ENCODE results near the gene KRT23. TPM values are rescaled to one million over a fixed set of nuclear protein-coding genes. Genes with fewer than 3 reads are reported as not detected.
A peak's percentile ranks its signal among the peaks of the same experiment; 100 is the strongest.

KRT23 gene
- total and polyA plus RNA-seq, 2 of the 13 experiments (the other 11 are each of a cell fraction or from before 2014, with no cell fraction given): 24.7 to 51.1 TPM

DNA sequence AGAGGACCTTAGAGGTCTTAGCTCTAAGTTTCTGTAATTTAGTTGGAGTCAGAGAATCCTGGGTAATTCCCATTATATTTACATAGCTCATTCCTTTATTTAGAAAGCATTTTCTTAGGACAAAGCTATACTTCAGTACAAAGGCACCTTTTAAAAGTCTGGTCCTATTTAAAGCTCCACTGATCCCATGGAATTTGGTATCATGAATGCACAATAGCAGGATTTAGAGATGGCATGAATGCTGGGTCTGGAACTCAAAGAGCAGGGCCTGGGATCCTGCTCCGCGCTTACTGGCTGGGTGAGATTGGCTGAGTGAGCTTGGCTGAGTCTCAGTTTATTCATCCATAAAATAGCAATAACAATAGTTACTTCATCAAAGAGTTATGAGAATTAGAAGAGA, 4.8 kb downstream of the KRT23 start:
- Histone ChIP-seq H3K9me3 (ENCODE audit: low read length) (no peaks in the 10 kb centered on the region), H4K20me1 (ENCODE audit: insufficient read depth, low read length) (no peaks in the 10 kb centered on the region), H3K9ac (ENCODE audit: insufficient read depth, low read depth, low read length) (no peak overlapping the region), H3K27me3 (ENCODE audit: control insufficient read depth in 1 of 2, insufficient read depth in 2 of 2, low read length in 2 of 2) (no peaks in the 10 kb centered on the region), H3K36me3 (replicated peaks in 1 of 2; ENCODE audit: control insufficient read depth in 1 of 2, insufficient read depth in 2 of 2, low read length in 2 of 2) (no peaks in the 10 kb centered on the region; a peak in 1 of 5 replicates), H2AFZ (ENCODE audit: low read length) (no peak overlapping the region), H3K4me2 (ENCODE audit: low read depth, low read length) (no peak overlapping the region), H3K27ac (ENCODE audit: extremely low read length, insufficient read depth, low read length) (no peak overlapping the region), H3K4me1 (ENCODE audit: insufficient read depth, low read length) (peaks cover 60% of the 10 kb centered on the region), H3K79me2 (ENCODE audit: insufficient read depth, low read length) (peaks cover 3% of the 10 kb centered on the region), H3K4me3 (replicated peaks in 1 of 3; ENCODE audit: insufficient read depth in 1 of 3, low read depth in 2 of 3, low read length in 3 of 3) (no peak overlapping the region)
- DNase-seq (ENCODE audit: low spot score) (peak; percentile 83), ATAC-seq (no peak), FAIRE-seq (no peak)
- TF ChIP-seq SCMH1 (CRISPR knock-in tag; IDR thresholded peaks at IDR 0.05; ENCODE audit: borderline replicate concordance) (no peak), PRPF4 (IDR thresholded peaks at IDR 0.05; ENCODE audit: low read depth, low read length, poor library complexity, severe bottlenecking) (peak; percentile 36), ZNF629 (CRISPR knock-in tag; conservative IDR thresholded peaks at IDR 0.05) (peak; percentile 68; the same call in 1 of the 2 replicates), SPEN (CRISPR knock-in tag; IDR thresholded peaks at IDR 0.05; ENCODE audit: low read depth) (no peak), LCORL (IDR thresholded peaks at IDR 0.05) (no peak), LCORL (CRISPR knock-in tag; IDR thresholded peaks at IDR 0.05) (no peak), SOX13 (IDR thresholded peaks at IDR 0.05) (no peak), SOX13 (CRISPR knock-in tag; conservative IDR thresholded peaks at IDR 0.05 in 1 of 2, IDR thresholded peaks at IDR 0.05 in 1 of 2) (peak in 1 of 2 experiments; percentile 59; a peak in 2 of 4 replicates), GABPB1 (CRISPR knock-in tag; IDR thresholded peaks at IDR 0.05) (no peak), ZNF101 (CRISPR knock-in tag; IDR thresholded peaks at IDR 0.05; ENCODE audit: borderline replicate concordance, low read depth) (no peak), ZFX (CRISPR knock-in tag; IDR thresholded peaks at IDR 0.05; ENCODE audit: low read depth) (no peak), GTF3A (CRISPR knock-in tag; conservative IDR thresholded peaks at IDR 0.05) (no peak), MIER3 (CRISPR knock-in tag; IDR thresholded peaks at IDR 0.05; ENCODE audit: borderline replicate concordance) (no peak), SOX5 (CRISPR knock-in tag; IDR thresholded peaks at IDR 0.05; ENCODE audit: borderline replicate concordance) (peak; percentile 11; the same call in 1 of the 2 replicates), MATR3 (CRISPR knock-in tag; IDR thresholded peaks at IDR 0.05) (no peak)
- TF ChIP-seq, protein P1, sequence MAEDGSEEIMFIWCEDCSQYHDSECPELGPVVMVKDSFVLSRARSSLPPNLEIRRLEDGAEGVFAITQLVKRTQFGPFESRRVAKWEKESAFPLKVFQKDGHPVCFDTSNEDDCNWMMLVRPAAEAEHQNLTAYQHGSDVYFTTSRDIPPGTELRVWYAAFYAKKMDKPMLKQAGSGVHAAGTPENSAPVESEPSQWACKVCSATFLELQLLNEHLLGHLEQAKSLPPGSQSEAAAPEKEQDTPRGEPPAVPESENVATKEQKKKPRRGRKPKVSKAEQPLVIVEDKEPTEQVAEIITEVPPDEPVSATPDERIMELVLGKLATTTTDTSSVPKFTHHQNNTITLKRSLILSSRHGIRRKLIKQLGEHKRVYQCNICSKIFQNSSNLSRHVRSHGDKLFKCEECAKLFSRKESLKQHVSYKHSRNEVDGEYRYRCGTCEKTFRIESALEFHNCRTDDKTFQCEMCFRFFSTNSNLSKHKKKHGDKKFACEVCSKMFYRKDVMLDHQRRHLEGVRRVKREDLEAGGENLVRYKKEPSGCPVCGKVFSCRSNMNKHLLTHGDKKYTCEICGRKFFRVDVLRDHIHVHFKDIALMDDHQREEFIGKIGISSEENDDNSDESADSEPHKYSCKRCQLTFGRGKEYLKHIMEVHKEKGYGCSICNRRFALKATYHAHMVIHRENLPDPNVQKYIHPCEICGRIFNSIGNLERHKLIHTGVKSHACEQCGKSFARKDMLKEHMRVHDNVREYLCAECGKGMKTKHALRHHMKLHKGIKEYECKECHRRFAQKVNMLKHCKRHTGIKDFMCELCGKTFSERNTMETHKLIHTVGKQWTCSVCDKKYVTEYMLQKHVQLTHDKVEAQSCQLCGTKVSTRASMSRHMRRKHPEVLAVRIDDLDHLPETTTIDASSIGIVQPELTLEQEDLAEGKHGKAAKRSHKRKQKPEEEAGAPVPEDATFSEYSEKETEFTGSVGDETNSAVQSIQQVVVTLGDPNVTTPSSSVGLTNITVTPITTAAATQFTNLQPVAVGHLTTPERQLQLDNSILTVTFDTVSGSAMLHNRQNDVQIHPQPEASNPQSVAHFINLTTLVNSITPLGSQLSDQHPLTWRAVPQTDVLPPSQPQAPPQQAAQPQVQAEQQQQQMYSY (CRISPR knock-in tag; IDR thresholded peaks at IDR 0.05): peak; percentile 72; the same call in 1 of the 2 replicates
- BruUV-seq (replicated peaks): no TSS peak
- in situ Hi-C loops (cut with HindIII; ENCODE audit: extremely low pct_ligation_motif_present, low pct_unique_long_range_greater_than_20kb) (no loop called here), intact Hi-C loops (cut with micrococcal nuclease; ENCODE audit: unreplicated experiment) (no loop called here)
- CTCF ChIA-PET (ENCODE audit: low intra/inter-chr PET ratio, low total read pairs): no interaction called here
- WGBS (ENCODE audit: low lambda C conversion rate): 80% methylated on average over 2 of the region's 2 CpGs
- POLR2A ChIA-PET: interaction anchor here (1.1 to 1.3 kb wide), 2 partner anchors 8 to 596 kb away, joined by 3 read pairs; no protein-coding TSS in a partner anchor
